Loucy (cell line): Measurements from ENCODE around the gene TMEM63A.

Experiments used
- H2AFZ ChIP-seq: fragments of 200-600 bp; sonication (generic); 2 replicates; pipeline ENCODE4 v1.6.0; 2016; ENCODE audit warnings: antibody characterized with exemption, mild to moderate bottlenecking, low read length, moderate library complexity
- H3F3A ChIP-seq: fragments of 200-600 bp; 2 replicates; pipeline ENCODE4 v1.6.0; 2016; ENCODE audit warnings: antibody characterized with exemption, low read depth, mild to moderate bottlenecking
- H3K27me3 ChIP-seq: fragments of 200-600 bp; sonication (generic); 2 replicates; pipeline ENCODE4 v1.6.1; 2014; ENCODE audit warnings: low read length, mild to moderate bottlenecking; ENCODE audit not compliant: insufficient read depth, poor library complexity, severe bottlenecking
- H3K36me3 ChIP-seq: fragments of 200-600 bp; sonication (generic); 2 replicates; pipeline ENCODE4 v1.6.1; 2016; ENCODE audit warnings: low read length; ENCODE audit not compliant: insufficient read depth
- H3K4me1 ChIP-seq: fragments of 200-600 bp; sonication (generic); 2 replicates; pipeline ENCODE4 v1.5.1; 2014; ENCODE audit warnings: low read length, mild to moderate bottlenecking; ENCODE audit not compliant: insufficient read depth, poor library complexity, severe bottlenecking
- H3K4me2 ChIP-seq: fragments of 200-600 bp; sonication (generic); 2 replicates; pipeline ENCODE4 v1.6.0; 2014; ENCODE audit warnings: antibody characterized with exemption, low read length, low read depth, mild to moderate bottlenecking; ENCODE audit not compliant: poor library complexity, severe bottlenecking
- H3K4me3 ChIP-seq: fragments of 200-600 bp; sonication (generic); 2 replicates; pipeline ENCODE4 v1.5.1; 2014; ENCODE audit warnings: low read length, mild to moderate bottlenecking, mixed read lengths; ENCODE audit not compliant: poor library complexity, severe bottlenecking
- H3K79me2 ChIP-seq: fragments of 200-600 bp; sonication (generic); 2 replicates; pipeline ENCODE4 v1.6.1; 2014; ENCODE audit warnings: low read length; ENCODE audit not compliant: insufficient read depth
- H3K9ac ChIP-seq: fragments of 200-600 bp; sonication (generic); 2 replicates; pipeline ENCODE4 v1.6.0; 2014; ENCODE audit warnings: mild to moderate bottlenecking, low read depth, low read length, moderate library complexity; ENCODE audit not compliant: poor library complexity, severe bottlenecking
- H3K9me2 ChIP-seq: fragments of 200-600 bp; sonication (generic); replicated peaks from 2 replicates; pipeline ENCODE4 v1.6.1; 2016; ENCODE audit warnings: low read depth, low read length, mixed read lengths
- H3K9me3 ChIP-seq: fragments of 200-600 bp; sonication (generic); 2 replicates; pipeline ENCODE4 v1.6.1; 2014; ENCODE audit warnings: mild to moderate bottlenecking, antibody characterized with exemption, low read length, low read depth; ENCODE audit not compliant: insufficient read depth
- H4K20me1 ChIP-seq: fragments of 200-600 bp; sonication (generic); 2 replicates; pipeline ENCODE4 v1.6.0; 2014; ENCODE audit warnings: antibody characterized with exemption, low read length, mild to moderate bottlenecking; ENCODE audit not compliant: insufficient read depth, poor library complexity, severe bottlenecking
- EZH2phosphoT487 ChIP-seq: fragments of 200-600 bp; IDR thresholded peaks from 2 replicates; pipeline ENCODE4 v1.6.1; 2018; ENCODE audit warnings: antibody characterized with exemption, mild to moderate bottlenecking, moderate library complexity, borderline replicate concordance
- TF ChIP-seq, protein P1 (sequence below): fragments of 200-600 bp; sonication (generic); conservative IDR thresholded peaks from 2 replicates; pipeline ENCODE4 v1.5.1; 2014; ENCODE audit warnings: mild to moderate bottlenecking, antibody characterized with exemption, low read length

TMEM63A gene

DNA sequence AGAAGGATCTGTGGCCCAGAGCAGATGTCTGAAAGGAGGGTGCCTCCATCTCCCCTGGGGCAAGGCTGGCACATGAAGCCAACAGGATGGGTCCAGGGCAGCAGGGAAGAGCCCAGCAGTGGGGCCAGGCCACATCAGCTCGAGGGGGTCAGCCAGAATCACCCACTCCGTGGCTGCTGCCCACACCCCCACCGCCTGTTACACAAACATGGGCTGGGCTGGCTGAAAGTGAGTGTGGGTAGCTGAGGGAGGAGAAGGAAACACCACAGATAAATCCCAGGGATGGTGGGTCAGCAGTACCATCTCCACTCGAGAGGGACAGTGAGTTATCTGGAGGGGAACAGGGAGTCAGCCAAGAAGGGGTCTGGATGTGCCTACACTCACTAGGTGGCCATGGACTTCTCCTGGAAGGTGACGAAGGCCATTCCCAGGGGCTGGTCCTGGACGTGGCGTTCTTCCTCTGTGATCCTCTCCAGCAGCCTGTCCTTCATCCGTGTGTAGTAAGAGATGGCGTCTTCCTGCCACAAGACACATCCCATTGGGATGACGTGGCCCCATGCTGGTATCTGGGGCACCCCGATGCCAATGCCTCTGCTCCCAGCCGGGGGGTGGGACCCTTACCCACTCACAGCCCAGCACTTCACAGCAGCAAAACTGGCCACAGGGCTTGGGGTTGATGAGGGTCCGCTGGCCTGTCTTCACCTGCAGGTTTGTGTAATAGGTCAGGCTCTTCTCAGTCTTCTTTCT is 20.2 kb downstream of the TMEM63A start:
- no peaks in the 10 kb centered on the region for H3K9me3 ChIP-seq
- H3K4me3 ChIP-seq: no peak overlapping the region
- H2AFZ ChIP-seq: no peak overlapping the region
- H3K36me3 ChIP-seq: peaks cover 28% of the 10 kb centered on the region; the same call in 1 of the 2 replicates
- no peaks in the 10 kb centered on the region for H3F3A ChIP-seq
- no peak overlapping the region for H3K9ac ChIP-seq
- H3K4me2 ChIP-seq: no peak overlapping the region
- no peaks in the 10 kb centered on the region for H4K20me1 ChIP-seq
- no peak for TF ChIP-seq EZH2phosphoT487
- TF ChIP-seq, protein P1, sequence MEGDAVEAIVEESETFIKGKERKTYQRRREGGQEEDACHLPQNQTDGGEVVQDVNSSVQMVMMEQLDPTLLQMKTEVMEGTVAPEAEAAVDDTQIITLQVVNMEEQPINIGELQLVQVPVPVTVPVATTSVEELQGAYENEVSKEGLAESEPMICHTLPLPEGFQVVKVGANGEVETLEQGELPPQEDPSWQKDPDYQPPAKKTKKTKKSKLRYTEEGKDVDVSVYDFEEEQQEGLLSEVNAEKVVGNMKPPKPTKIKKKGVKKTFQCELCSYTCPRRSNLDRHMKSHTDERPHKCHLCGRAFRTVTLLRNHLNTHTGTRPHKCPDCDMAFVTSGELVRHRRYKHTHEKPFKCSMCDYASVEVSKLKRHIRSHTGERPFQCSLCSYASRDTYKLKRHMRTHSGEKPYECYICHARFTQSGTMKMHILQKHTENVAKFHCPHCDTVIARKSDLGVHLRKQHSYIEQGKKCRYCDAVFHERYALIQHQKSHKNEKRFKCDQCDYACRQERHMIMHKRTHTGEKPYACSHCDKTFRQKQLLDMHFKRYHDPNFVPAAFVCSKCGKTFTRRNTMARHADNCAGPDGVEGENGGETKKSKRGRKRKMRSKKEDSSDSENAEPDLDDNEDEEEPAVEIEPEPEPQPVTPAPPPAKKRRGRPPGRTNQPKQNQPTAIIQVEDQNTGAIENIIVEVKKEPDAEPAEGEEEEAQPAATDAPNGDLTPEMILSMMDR: no peak
- H3K79me2 ChIP-seq: no peaks in the 10 kb centered on the region
- H3K9me2 ChIP-seq: no peaks in the 10 kb centered on the region
- no peaks in the 10 kb centered on the region for H3K27me3 ChIP-seq
- peaks cover 14% of the 10 kb centered on the region for H3K4me1 ChIP-seq

GRCh38 chr1:225860876-225861441 is 21.2 kb downstream of the TMEM63A start:
- Histone ChIP-seq H3K36me3 (peaks cover 25% of the 10 kb centered on the region; the same call in 1 of the 2 replicates), H3K9me2 (no peaks in the 10 kb centered on the region), H3K4me2 (no peak overlapping the region), H2AFZ (no peak overlapping the region), H3K9ac (no peak overlapping the region), H3F3A (no peaks in the 10 kb centered on the region), H3K4me1 (peaks cover 4% of the 10 kb centered on the region), H4K20me1 (no peaks in the 10 kb centered on the region), H3K4me3 (no peak overlapping the region), H3K79me2 (no peaks in the 10 kb centered on the region), H3K27me3 (no peaks in the 10 kb centered on the region), H3K9me3 (no peaks in the 10 kb centered on the region)
- no peak for TF ChIP-seq EZH2phosphoT487
- TF ChIP-seq, protein P1: no peak

- Histone ChIP-seq H3K4me1 (no peaks in the 10 kb centered on the region), H4K20me1 (no peaks in the 10 kb centered on the region), H3K9ac (no peak overlapping the region), H3K27me3 (no peaks in the 10 kb centered on the region), H3K4me2 (no peak overlapping the region), H3K9me3 (no peaks in the 10 kb centered on the region), H3K36me3 (peaks cover 30% of the 10 kb centered on the region; the same call in 1 of the 2 replicates), H3K9me2 (no peaks in the 10 kb centered on the region), H3F3A (no peaks in the 10 kb centered on the region), H3K79me2 (no peaks in the 10 kb centered on the region), H2AFZ (no peak overlapping the region), H3K4me3 (no peak overlapping the region)
- TF ChIP-seq, protein P1: no peak
- TF ChIP-seq EZH2phosphoT487: no peak
Observed at GRCh38 chr1:225860107-225860506, 22.1 kb downstream of the TMEM63A start.
